ENCODE measurements around the gene PIP4K2C. TPM values are rescaled to one million over a fixed set of nuclear protein-coding genes. Genes with fewer than 3 reads are reported as not detected.
"Not testable (repeated sequence)": the region's sequence is repeated elsewhere in the genome, so short reads cannot be mapped to it uniquely, and the experiment has no call there.

The PIP4K2C gene
- total RNA-seq, 1 donor from 2014 or later, result 11.8 TPM

DNA sequence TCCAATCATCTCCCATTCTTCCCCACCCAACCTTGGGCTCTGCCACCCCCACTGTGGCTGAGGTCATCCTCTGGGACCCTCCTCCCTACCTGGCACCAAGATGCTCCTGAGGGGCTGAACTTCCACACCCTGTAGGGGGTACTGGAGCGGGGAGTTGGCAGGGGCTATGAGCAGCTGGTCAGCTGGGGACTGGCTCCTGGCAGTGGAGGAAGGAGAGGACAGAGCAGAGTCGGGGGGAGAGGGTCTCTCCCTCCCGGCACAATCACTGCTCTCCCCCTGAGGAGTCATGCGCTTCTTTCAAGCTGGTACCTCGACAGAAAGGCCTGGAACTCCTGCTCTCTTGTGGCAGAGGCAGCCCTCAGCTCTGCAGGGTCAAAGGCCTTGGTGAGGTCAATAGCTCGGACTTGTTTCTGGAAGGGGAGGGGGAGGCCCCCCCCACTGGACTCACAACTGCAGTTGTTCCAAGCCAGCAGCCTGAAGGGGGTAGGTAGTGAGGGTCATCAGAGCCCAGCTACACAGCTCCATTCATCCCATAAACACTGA lies 40.0 kb downstream of the PIP4K2C start:
- peak; percentile 42 for DNase-seq (ENCODE audit: low spot score)
- no peak for ATAC-seq

DNA sequence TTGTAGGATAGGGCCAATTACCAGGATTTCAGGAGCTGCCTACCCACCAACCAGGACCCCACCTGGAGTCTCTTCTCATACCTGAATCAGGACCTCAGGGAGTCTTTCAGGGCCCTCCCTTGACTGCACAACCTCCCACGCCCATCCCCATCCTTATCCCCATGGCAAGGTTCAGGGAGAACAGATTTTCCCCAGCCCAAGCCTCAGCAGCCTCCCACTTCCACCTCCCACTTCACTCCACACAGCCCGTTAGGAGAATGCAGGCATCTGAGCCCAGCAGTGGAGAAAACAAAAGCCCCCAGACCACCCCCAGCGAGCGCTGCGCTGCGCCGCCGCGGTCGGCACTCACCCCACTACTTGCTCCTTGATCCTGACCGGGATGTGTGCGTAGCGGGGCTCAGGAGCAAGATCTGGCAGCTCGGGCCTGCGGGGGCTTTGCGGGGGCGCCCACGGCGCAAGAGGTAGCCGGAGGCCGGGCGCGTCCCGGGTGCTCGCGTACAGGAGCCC lies 40.6 kb downstream of the PIP4K2C start:
- DNase-seq (ENCODE audit: low spot score) (peak; percentile 27), ATAC-seq (no peak)

DNA sequence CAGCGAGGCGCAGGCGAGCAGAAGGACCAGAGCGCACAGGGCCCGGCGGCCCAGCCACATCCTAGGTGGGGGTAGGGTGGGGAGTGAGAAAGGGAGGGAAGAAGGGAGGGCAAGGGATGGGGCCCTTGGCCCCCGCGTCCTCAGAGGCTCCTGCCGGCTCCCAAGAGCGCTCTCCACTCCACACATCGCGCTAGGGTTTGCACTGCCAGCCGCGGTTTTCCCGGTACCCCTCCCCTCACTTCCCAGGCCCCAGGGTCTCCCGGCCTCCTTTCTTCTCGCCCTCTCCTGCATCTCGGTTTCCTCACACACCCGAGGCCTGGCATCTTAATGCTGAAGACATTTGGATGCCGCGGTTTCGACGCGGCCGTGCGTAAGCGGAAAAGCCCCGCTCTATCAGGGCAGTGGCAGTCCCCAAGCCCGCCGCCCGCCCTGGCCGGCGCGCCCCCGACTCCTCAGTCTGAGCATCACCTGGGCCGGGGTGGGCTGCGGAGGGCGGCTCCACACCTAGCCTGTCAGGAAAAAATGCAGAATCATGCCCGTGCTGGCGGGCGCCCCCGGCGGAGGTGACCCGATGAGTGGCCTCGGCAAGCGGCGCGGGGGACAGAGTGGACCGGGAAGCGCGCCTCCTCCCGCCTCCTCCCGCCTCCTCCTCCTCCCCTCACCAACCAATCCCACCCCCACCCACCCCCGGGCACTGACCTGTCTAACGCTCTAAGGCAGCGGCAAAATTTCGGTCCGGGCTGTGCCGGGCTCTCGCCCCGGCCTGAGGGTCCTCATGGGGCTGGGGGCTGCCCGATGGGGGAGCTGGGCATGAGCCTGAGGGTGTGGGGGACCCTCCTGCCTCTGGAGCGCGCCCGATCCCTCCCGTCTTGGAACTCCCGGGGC lies 41.3 kb downstream of the PIP4K2C start:
- ATAC-seq, result peak; percentile 50
- DNase-seq (ENCODE audit: low spot score), result peak; percentile 44

DNA sequence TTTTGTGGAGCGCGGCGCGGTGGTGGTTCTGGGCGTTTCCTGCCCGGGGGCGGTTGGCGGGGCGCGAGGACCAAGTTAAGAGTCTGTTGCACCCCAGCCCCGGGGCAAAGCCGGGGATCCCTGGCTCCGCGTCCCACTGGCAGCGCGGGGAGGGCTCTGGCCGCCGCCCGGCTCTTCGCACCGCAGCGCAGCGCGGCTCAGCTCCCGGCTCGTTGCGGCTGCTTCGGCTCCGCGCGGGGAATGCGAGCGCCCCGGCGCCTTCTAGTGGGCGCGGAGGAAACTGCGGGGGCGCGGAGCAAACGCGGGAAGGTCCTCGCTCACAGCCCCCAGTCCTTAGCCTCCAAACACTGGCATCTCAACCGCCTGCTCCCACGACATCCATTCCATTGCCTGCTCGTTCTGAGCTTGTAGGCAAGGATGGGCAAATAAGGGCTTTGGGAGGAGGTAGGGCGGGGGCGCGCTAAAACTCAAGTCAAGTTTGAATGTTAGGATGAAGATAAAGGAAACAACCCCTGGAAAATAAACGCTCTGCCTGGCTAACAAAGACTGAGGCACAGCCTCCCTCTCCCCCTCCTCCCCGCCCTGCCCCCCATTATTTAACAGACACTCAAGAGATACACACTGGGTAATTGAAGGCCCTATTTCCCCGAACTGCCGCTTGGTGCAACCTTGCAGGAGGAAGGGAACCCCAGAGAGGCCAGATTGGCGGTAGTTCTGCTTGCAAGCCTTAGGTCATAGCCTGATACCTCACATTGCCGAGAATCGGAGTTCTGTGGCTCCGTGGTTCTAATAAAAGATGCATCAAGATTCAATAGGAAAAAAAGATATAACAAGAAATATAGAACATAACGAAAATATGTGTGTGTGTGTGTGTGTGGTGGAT lies 42.2 kb downstream of the PIP4K2C start, which contains the start of gene B4GALNT1:
TSS of gene B4GALNT1 (minus strand) at position 244 of the 883 bp plus-strand sequence. CDS start 1,069 bp downstream, outside the sequence.
- ATAC-seq, result peak; percentile 96

DNA sequence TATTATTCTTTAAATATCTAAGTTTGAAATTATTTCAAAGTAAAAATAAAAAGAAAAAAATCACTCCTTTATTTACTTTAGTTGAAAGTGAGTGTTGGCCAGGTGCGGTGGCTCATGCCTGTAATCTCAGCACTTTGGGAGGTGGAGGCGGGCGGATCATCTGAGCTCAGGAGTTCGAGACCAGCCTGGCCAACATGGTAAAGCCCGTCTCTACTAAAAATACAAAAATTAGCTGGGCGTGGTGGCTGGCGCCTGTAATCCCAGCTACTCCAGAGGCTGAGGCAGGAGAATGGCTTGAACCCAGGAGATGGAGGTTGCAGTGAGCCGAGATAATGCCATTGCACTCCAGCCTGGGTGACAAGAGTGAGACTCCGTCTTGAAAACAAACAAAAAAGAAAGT lies 45.7 kb downstream of the PIP4K2C start:
- ATAC-seq; DNase-seq (ENCODE audit: low spot score): not testable (repeated sequence)

More for the DNA sequence above, 42.2 kb downstream of the PIP4K2C start, which contains the start of gene B4GALNT1:
- peak; percentile 59 for DNase-seq (ENCODE audit: low spot score)

DNA sequence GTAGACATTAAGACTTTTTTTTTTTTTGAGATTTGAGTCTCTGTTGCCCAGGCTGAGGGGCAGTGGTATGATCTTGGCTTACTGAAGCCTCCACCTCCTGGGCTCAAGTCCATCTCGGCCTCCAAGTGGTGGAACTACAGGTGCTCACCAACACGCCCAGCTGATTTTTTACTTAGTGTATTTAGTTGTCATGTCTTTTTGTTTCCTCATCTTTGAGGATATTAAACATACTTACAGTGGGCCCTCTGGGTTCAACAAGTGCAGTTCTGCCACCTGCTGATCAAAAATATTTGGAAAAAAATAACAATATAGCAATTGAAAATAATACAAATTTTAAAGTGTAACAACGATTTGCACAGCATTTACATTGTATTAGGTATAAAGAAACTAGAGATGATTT lies 46.4 kb downstream of the PIP4K2C start:
- ATAC-seq, result no peak

DNA sequence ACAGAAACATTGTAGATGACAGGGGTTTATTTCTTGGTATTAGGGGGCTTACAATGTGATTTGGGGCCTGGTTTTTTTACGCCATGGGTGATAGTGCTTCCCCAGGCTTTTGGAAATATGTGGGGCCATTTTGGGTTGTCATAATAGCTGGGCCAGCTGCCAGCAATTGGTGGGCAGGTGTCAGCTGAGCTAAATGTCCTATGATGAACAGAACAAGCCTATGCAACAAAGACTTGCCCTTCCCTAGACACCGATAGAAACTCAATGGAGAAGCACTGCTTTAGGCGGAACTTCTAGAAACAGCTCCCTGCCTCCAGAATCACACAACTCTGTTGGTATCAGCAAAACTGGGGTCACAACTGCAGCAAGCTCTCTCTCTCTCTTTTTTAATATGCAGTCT lies 47.1 kb downstream of the PIP4K2C start:
- DNase-seq (ENCODE audit: low spot score), result no peak
- ATAC-seq, result no peak

More for the DNA sequence above, 46.4 kb downstream of the PIP4K2C start:
- no peak for DNase-seq (ENCODE audit: low spot score)

DNA sequence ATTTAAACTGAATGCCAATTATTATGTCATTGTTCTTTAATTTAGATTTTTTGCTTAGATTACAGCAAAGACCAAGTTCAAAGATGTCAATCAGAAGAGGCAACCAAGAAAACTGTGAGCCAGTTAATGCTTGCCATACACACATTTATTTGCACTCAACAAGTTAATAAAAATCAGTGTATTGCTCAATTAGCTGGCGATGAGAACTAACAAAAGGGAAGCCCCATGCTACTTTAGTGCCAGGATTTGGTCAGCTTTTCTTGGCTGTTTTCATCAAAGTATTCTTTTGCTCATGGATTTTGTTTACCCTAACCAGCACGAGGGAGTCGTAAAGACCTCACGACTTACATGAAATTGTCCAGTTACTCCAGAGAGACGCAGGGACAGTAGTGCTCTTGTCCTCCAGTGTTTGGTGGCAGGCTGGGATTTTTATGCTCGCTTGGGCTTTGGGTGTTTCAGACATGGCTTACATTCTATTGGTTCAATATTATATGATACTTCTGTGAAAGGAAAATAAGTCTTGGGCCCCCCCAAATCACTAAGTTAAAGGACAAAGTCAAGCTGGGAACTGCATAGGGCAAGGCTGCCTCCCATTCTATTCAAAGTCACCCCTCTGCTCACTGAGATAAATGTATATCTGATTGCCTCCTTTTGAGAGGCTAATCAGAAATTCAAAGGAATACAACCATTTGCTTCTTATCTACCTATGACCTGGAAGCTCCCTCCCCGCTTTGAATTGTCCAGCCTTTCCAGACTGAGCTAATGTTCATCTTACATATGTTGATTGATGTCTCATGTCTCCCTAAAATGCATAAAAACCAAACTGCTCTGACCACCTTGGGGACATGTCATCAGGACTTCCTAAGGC lies 49.4 kb downstream of the PIP4K2C start:
- peak; percentile 58 for ATAC-seq
- DNase-seq (ENCODE audit: low spot score), result no peak

DNA sequence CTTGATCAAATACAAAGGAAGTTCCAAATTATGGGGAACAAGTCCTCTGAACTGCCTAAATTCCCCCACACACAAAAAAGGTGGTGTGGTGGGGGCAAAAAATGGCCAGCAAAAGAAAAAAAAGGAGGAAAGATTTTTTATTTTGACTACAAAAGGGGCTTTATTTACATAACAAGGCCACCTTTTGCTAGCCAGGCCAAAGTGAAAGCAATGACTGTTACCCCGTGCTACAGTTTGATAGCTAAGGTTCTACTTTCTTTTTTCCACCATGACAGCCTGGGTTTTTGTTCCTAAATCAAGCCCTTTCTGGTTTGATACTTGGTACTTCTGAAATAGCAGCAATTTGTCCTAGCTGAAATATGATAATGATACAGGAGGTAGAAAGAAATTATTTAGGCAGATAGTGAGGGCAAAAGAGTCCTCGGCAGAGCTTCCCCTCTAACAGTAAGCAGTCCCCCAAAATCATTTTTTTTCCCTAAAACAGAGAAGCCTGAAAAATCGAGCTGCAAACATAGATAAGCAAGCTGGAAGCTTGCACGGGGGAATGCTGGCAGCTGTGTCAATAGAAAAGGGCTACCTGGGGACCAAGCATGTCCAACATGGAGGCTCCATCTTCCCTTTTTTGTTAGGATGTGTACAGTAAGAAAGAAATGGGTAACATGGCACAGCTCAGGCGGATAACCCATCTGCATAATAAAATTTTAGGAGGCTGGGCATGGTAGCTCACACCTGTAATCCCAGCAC lies 50.9 kb downstream of the PIP4K2C start:
- ATAC-seq (no peak), DNase-seq (ENCODE audit: low spot score) (no peak)

DNA sequence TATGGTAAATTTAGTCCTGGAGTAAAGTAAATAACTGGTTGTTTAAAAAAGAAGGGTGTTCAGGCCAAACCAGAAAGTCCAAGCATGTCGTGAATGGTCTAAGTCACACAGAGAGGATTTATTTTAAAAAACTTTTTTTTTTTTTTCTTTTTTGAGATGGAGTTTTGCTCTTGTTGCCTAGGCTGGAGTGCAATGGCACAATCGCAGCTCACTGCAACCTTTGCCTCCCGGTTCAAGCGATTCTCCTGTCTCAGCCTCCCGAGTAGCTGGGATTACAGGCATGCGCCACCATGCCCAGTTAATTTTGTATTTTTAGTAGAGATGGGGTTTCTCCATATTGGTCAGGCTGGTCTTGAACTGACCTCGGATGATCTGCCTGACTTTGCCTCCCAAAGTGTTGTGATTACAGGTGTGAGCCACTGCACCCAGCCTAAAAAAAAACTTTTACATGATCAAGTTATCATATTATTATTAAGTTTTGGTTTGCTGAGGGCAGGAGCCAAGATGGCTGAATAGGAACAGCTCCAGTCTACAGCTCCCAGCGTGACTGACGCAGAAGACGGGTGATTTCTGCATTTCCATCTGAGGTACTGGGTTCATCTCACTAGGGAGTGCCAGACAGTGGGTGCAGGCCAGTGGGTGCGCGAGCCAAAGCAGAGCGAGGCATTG lies 55.1 kb downstream of the PIP4K2C start:
- not testable (repeated sequence) for DNase-seq (ENCODE audit: low spot score); ATAC-seq

DNA sequence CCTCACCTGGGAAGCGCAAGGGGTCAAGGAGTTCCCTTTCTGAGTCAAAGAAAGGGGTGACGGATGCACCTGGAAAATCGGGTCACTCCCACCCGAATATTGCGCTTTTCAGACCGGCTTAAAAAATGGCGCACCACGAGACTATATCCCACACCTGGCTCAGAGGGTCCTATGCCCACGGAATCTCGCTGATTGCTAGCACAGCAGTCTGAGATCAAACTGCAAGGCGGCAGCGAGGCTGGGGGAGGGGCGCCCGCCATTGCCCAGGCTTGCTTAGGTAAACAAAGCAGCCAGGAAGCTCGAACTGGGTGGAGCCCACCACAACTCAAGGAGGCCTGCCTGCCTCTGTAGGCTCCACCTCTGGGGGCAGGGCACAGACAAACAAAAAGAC lies 55.7 kb downstream of the PIP4K2C start:
- DNase-seq (ENCODE audit: low spot score); ATAC-seq: not testable (repeated sequence)

Other genes starting within 250 kb of the PIP4K2C start
- gene R3HDM2, start 160.1 kb upstream of the PIP4K2C start, total RNA-seq, result 38.6 TPM
- 51.9 TPM for gene INHBC, start 156.4 kb upstream of the PIP4K2C start, total RNA-seq
- 81.6 TPM for gene INHBE, start 135.9 kb upstream of the PIP4K2C start, total RNA-seq
- gene GLI1, start 131.4 kb upstream of the PIP4K2C start, total RNA-seq, result 0.20 TPM
- 4.3 TPM for gene ARHGAP9, start 111.3 kb upstream of the PIP4K2C start, total RNA-seq
- gene MARS1, start 103.1 kb upstream of the PIP4K2C start, total RNA-seq, result 71.1 TPM
- gene DDIT3, start 70.7 kb upstream of the PIP4K2C start, total RNA-seq, result 13.9 TPM
- 59.6 TPM for gene MBD6, start 68.4 kb upstream of the PIP4K2C start, total RNA-seq
- 28.9 TPM for gene DCTN2, start 44.0 kb upstream of the PIP4K2C start, total RNA-seq
- gene KIF5A, start 41.1 kb upstream of the PIP4K2C start, total RNA-seq, result 0.05 TPM
- gene DTX3, start 13.6 kb downstream of the PIP4K2C start, total RNA-seq, result 2.2 TPM
- gene ARHGEF25, start 20.2 kb downstream of the PIP4K2C start, total RNA-seq, result 1.5 TPM
- gene B4GALNT1, start 42.0 kb downstream of the PIP4K2C start, total RNA-seq, result 0.60 TPM
- gene OS9, start 102.9 kb downstream of the PIP4K2C start, total RNA-seq, result 230 TPM
- gene AGAP2, start 147.6 kb downstream of the PIP4K2C start, total RNA-seq, result 0.83 TPM
- 18.2 TPM for gene TSPAN31, start 153.8 kb downstream of the PIP4K2C start, total RNA-seq
- 30.8 TPM for gene CDK4, start 161.1 kb downstream of the PIP4K2C start, total RNA-seq
- 3.6 TPM for gene MARCHF9, start 163.9 kb downstream of the PIP4K2C start, total RNA-seq
- 0.45 TPM for gene CYP27B1, start 175.9 kb downstream of the PIP4K2C start, total RNA-seq
- gene METTL1, start 180.9 kb downstream of the PIP4K2C start, total RNA-seq, result 9.7 TPM
- 6.0 TPM for gene EEF1AKMT3, start 181.4 kb downstream of the PIP4K2C start, total RNA-seq
- 30.0 TPM for gene TSFM, start 191.6 kb downstream of the PIP4K2C start, total RNA-seq
- 5.1 TPM for gene AVIL, start 227.5 kb downstream of the PIP4K2C start, total RNA-seq